OCI-LY7 (cell line): ENCODE results near the gene EGFR.

Source experiments
- EZH2phosphoT487 ChIP-seq: fragments of 200-600 bp; sonication (generic); IDR thresholded peaks from 2 replicates; pipeline ENCODE4 v1.6.1; 2018; ENCODE audit warnings: low read depth, borderline replicate concordance, mild to moderate bottlenecking, mixed run types, antibody characterized with exemption, low read length, moderate library complexity, mixed read lengths
- TF ChIP-seq, protein P1 (sequence below): fragments of 200-600 bp; sonication (generic); conservative IDR thresholded peaks from 2 replicates; pipeline ENCODE4 v1.5.1; 2014; ENCODE audit warnings: mild to moderate bottlenecking, antibody characterized with exemption, low read length, moderate library complexity, mixed read lengths

GRCh38 chr7:54980521-54980920, 38.3 kb upstream of the EGFR start:
- no peak for TF ChIP-seq EZH2phosphoT487
- TF ChIP-seq, protein P1, sequence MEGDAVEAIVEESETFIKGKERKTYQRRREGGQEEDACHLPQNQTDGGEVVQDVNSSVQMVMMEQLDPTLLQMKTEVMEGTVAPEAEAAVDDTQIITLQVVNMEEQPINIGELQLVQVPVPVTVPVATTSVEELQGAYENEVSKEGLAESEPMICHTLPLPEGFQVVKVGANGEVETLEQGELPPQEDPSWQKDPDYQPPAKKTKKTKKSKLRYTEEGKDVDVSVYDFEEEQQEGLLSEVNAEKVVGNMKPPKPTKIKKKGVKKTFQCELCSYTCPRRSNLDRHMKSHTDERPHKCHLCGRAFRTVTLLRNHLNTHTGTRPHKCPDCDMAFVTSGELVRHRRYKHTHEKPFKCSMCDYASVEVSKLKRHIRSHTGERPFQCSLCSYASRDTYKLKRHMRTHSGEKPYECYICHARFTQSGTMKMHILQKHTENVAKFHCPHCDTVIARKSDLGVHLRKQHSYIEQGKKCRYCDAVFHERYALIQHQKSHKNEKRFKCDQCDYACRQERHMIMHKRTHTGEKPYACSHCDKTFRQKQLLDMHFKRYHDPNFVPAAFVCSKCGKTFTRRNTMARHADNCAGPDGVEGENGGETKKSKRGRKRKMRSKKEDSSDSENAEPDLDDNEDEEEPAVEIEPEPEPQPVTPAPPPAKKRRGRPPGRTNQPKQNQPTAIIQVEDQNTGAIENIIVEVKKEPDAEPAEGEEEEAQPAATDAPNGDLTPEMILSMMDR: no peak
